COLO829 (cell line): ENCODE data around the gene ZNF577.

Experiments used
- DNase-seq: peaks from one replicate; pipeline ENCODE4 v3.0.0; 2012; ENCODE audit warnings: low spot score

ZNF577 gene

DNA sequence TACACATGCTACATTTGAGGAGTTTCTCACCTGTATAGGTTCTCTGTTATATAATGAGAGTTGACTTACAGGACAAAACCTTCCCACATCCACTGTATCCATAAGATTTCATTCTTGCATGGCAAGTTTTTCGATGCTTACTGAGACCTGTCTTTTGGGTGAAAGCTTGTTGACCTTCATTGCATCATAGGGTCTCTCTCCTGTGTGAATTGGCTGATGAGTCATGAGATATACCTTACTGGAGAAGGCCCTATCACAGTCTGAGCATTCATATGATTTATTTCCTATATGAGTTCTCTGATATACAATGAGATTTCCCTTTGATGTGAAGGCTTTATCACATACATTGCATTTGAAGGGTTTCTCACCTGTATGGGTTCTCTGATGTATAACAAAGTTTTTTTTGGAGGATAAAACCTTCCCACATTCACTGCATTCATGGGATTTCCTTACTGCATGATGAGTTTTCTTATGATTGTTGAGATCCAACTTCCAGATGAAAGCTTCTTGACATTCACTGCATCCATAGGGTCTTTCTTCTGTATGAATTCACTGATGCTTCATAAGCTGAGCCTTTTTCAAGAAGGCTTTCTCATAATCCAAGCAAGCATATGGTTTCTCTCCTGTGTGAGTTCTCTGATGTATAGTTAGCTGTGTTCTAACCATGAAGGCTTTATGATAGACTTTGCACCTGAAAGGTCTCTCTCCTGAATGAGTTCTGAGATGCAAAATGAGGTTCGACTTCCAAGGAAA is 25.7 kb downstream of the ZNF577 start:
- DNase-seq = no peak

DNA sequence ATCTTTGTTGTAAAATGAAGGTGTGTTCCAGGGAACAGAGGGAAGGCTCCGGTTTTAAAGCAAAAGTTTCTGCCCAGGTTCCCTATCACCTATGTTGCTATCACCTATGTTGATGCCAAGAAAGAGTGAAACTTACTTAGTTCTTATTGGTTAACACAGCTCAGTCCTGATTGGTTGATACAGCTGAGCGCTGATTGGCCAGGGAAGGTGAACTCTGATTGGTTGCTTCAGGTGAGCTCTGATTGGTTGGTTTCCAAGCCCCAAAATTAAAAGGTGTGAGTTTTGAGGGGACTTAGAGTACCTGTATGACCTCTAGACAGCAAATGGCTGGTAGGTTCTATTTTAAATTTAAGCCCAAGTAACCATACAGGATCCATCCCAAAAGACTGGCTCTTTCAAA is 50.6 kb downstream of the ZNF577 start:
- DNase-seq = no peak

DNA sequence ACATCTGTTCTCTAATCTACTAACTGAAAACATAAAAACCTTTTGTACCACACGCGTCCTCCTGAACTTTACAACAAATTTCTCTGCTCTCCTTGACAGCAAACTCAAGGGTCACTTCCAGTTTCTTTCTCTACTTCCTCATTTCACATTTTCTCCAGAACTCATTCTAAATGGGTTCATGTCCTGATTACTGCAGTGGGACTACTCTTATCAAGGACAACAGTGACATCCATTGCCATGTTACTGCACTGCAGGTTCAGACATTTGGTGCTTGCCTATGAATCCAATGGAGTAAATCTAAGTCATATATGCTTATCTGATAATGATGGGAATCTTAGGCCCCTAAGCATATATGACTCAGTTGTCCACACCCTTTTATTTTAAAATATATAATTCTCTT is 57.5 kb downstream of the ZNF577 start:
- no peak for DNase-seq

DNA sequence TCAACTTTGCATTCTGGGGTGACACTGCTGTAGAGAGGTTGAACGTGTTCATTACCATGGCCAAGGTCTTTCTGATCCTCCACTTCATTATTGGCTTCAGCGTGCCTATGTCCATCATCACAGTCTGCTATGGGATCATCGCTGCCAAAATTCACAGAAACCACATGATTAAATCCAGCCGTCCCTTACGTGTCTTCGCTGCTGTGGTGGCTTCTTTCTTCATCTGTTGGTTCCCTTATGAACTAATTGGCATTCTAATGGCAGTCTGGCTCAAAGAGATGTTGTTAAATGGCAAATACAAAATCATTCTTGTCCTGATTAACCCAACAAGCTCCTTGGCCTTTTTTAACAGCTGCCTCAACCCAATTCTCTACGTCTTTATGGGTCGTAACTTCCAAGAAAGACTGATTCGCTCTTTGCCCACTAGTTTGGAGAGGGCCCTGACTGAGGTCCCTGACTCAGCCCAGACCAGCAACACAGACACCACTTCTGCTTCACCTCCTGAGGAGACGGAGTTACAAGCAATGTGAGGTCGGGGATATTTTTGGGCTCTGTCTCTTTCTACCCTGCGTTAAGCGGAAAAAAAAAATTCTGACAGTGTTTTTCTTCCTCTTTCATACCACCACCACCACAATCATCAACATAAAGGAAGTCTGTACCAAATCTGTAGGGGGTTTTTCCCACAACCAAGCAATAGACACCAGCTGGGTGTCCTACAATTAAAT is 63.3 kb downstream of the ZNF577 start:
- DNase-seq = no peak

DNA sequence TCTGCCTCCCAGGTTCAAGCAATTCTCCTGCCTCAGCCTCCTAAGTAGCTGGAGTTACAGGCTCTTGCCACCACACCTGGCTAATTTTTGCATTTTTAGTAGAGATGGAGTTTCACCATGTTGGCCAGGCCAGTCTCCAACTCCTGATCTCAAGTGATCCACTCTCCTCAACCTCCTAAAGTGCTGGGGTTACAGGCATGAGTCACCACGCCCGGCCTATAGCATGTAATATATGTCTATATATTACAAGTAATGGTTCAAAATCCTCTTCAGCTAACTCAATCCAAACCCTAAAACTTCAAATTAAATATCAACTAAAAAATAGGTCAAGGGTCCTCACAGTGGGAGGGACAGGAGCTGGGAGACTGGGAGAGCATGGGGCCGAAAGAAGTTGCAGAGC is 64.8 kb downstream of the ZNF577 start:
- no peak for DNase-seq

DNA sequence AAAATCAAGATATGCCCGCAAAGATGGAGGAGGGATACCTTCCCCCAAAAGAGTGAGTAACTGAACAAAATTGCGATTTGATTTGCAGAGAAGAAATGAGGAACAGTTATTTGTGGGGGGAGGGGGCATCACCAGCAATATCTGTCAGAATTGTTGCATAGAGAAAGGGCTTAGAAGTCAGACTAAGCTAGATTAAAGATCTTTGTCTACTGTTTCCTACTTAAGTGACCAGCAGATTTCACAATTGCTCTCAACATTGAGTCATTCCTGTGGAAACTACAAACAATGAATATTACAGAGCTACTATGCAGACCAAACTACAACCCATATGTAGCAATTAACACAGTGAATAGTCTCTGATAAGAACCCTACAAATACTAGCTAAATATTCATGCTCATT is 65.4 kb downstream of the ZNF577 start:
- DNase-seq = no peak

DNA sequence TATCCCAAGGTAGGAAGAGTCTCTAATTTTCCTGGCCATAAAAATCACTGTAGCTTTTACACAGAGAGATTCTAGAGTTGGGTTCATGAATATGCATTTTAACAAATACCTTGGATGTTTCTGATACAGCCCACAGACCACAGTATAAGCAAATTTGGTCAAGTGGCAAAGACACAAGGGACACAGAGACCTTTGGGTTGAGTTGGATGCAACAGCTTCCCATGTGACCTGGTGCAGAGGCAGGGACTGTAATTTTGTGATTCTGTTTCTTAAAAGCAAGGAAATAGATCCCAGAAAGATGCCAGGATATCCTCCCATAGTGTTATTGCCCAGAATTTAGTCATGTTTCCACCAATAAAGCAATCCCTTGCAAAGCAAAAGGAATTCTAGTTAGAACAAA is 65.8 kb downstream of the ZNF577 start:
- DNase-seq = no peak

DNA sequence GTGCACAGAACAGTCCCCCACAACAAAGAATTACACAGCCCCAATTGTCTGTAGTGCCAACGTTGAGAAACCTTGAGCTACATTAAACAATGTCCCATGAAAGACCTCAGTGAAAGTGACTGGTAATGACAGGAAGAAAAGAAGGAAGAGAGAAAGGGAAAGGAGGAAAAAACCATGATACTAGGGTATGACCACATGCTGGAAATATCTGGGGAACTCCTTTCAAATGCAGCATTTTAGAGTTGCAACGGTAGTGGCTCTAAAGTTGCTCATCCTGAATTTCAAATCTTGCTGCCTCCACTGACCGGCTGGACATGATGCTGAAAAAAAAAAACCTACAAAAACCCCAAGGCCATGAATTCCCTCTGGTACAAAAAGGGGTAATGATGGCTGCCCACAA is 66.3 kb downstream of the ZNF577 start:
- DNase-seq = no peak
